ENCODE measurements around the gene SPG11.
A peak's percentile ranks its signal among the peaks of the same experiment; 100 is the strongest.
"Not testable (repeated sequence)": the region's sequence is repeated elsewhere in the genome, so short reads cannot be mapped to it uniquely, and the experiment has no call there.

The SPG11 gene

GRCh38 chr15:44700676-44701075 lies 37.2 kb upstream of the SPG11 start:
- not testable (repeated sequence) for H3K9me3 ChIP-seq (ENCODE audit: control insufficient read depth in 1 of 2, low read length in 2 of 2); H3K9ac ChIP-seq (ENCODE audit: low read depth in 1 of 2, low read length in 2 of 2); H3K36me3 ChIP-seq (ENCODE audit: control insufficient read depth in 1 of 2, insufficient read depth in 2 of 2, low read length in 2 of 2); H3K4me3 ChIP-seq (ENCODE audit: low read depth in 1 of 2, low read length in 2 of 2); H3K27me3 ChIP-seq (ENCODE audit: control insufficient read depth in 1 of 2, insufficient read depth in 2 of 2, low read length in 2 of 2); H3K27ac ChIP-seq (ENCODE audit: low read depth, low read length); H3K4me1 ChIP-seq (ENCODE audit: control insufficient read depth in 1 of 2, insufficient read depth in 2 of 2, low read length in 2 of 2)

DNA sequence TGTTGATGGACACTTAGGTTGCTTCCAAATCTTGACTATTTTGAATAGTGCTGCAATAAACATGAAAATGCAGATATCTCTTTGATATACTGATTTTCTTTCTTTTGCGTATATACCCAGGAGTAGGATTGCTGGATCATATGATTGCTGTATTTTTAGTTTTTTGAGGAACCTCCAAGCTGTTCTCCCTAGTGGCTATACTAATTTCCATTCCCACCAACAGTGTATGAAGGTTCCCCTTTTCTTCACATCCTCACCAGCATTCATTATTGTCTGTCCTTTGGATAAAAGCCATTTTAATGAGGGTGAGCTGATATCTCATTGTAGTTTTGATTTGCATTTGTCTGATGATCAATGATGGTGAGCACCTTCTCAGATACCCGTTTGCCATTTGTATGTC lies 35.2 kb upstream of the SPG11 start:
- H3K4me1 ChIP-seq (ENCODE audit: control insufficient read depth in 1 of 2, insufficient read depth in 2 of 2, low read length in 2 of 2) = no peaks in the 10 kb centered on the region
- H3K36me3 ChIP-seq (ENCODE audit: control insufficient read depth in 1 of 2, insufficient read depth in 2 of 2, low read length in 2 of 2) = no peaks in the 10 kb centered on the region
- H3K9ac ChIP-seq (ENCODE audit: low read depth in 1 of 2, low read length in 2 of 2) = no peak overlapping the region
- no peaks in the 10 kb centered on the region for H3K9me3 ChIP-seq (ENCODE audit: control insufficient read depth in 1 of 2, low read length in 2 of 2)
- no peaks in the 10 kb centered on the region for H3K27me3 ChIP-seq (ENCODE audit: control insufficient read depth in 1 of 2, insufficient read depth in 2 of 2, low read length in 2 of 2)
- no peak overlapping the region for H3K27ac ChIP-seq (ENCODE audit: low read depth, low read length)
- H3K4me3 ChIP-seq (ENCODE audit: low read depth in 1 of 2, low read length in 2 of 2) = no peak overlapping the region

- no peaks in the 10 kb centered on the region for H3K9me3 ChIP-seq (ENCODE audit: control insufficient read depth in 1 of 2, low read length in 2 of 2)
- H3K4me1 ChIP-seq (ENCODE audit: control insufficient read depth in 1 of 2, insufficient read depth in 2 of 2, low read length in 2 of 2) = no peaks in the 10 kb centered on the region
- no peak overlapping the region for H3K27ac ChIP-seq (ENCODE audit: low read depth, low read length)
- no peak overlapping the region for H3K4me3 ChIP-seq (ENCODE audit: low read depth in 1 of 2, low read length in 2 of 2)
- H3K27me3 ChIP-seq (ENCODE audit: control insufficient read depth in 1 of 2, insufficient read depth in 2 of 2, low read length in 2 of 2) = no peaks in the 10 kb centered on the region
- H3K9ac ChIP-seq (ENCODE audit: low read depth in 1 of 2, low read length in 2 of 2) = no peak overlapping the region
- H3K36me3 ChIP-seq (ENCODE audit: control insufficient read depth in 1 of 2, insufficient read depth in 2 of 2, low read length in 2 of 2) = no peaks in the 10 kb centered on the region
These were observed 33.6 kb upstream of the SPG11 start for GRCh38 chr15:44697014-44697413.

DNA sequence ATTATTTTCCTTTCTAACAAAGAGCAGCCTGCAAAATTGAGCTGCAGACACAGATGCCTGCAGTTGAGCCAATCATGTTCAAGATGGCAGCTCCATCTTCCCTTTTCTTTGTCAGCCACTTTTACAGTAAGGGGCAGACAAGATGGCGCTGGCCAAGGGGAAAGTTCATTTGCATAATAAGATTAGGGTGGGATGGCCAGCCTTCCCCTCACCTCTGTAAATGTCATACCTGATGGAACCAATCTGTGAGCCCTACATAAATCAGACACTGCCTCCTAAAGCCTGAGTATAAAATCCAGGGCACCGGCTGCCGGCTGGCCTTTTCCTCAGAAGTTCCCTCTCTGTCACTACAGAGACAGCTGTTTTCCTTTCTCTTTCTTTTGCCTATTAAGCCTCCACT lies 31.8 kb upstream of the SPG11 start:
- no peak overlapping the region for H3K27ac ChIP-seq (ENCODE audit: low read depth, low read length)

DNA sequence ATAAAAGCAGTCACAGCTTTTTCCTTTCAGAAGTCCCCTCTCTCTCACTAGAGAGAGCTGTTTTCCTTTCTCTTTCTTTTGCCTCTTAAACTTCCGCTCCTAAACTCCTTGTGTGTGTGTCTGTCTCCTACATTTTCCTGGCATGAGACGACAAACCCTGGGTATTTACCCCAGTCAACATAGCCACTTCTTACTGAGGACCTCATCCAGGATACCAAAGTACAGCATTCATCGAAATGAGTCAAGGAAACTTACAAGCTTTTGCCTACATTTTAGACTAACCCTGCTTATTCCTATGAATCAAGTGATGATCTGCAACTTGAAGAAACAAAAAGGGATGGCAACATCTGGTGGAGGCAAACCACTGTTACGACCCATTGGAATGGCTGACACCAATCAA lies 31.0 kb upstream of the SPG11 start:
- no peak overlapping the region for H3K27ac ChIP-seq (ENCODE audit: low read depth, low read length)
- H3K9me3 ChIP-seq (ENCODE audit: control insufficient read depth in 1 of 2, low read length in 2 of 2) = no peaks in the 10 kb centered on the region
- no peaks in the 10 kb centered on the region for H3K4me1 ChIP-seq (ENCODE audit: control insufficient read depth in 1 of 2, insufficient read depth in 2 of 2, low read length in 2 of 2)

More for the DNA sequence above, 31.8 kb upstream of the SPG11 start:
- Histone ChIP-seq H3K9me3 (ENCODE audit: control insufficient read depth in 1 of 2, low read length in 2 of 2) (no peaks in the 10 kb centered on the region), H3K36me3 (ENCODE audit: control insufficient read depth in 1 of 2, insufficient read depth in 2 of 2, low read length in 2 of 2) (no peaks in the 10 kb centered on the region), H3K4me1 (ENCODE audit: control insufficient read depth in 1 of 2, insufficient read depth in 2 of 2, low read length in 2 of 2) (no peaks in the 10 kb centered on the region), H3K27me3 (ENCODE audit: control insufficient read depth in 1 of 2, insufficient read depth in 2 of 2, low read length in 2 of 2) (no peaks in the 10 kb centered on the region), H3K9ac (ENCODE audit: low read depth in 1 of 2, low read length in 2 of 2) (no peak overlapping the region), H3K4me3 (ENCODE audit: low read depth in 1 of 2, low read length in 2 of 2) (no peak overlapping the region)

DNA sequence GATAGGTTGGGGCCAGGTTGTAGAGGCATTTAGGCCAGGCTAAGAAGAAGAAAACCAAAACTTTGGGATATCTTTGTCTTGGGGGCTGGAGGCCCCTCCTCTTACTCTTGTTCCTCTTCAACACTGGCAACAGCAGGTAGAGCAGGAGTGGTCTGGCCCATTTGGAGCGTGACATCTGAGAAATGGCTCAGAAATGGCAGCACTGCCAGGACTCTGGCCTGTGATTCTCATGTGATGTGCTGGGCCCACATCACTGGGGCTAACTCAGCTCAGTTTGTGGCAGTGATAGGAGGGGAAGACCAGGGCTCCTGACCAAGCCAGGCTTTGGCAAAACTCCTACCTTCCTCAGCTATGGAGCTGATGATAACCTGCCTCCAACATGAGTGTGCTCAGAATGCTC lies 29.2 kb upstream of the SPG11 start:
- no peak overlapping the region for H3K27ac ChIP-seq (ENCODE audit: low read depth, low read length)
- no peaks in the 10 kb centered on the region for H3K27me3 ChIP-seq (ENCODE audit: control insufficient read depth in 1 of 2, insufficient read depth in 2 of 2, low read length in 2 of 2)
- no peak overlapping the region for H3K4me3 ChIP-seq (ENCODE audit: low read depth in 1 of 2, low read length in 2 of 2)
- H3K4me1 ChIP-seq (ENCODE audit: control insufficient read depth in 1 of 2, insufficient read depth in 2 of 2, low read length in 2 of 2) = no peaks in the 10 kb centered on the region
- H3K9ac ChIP-seq (ENCODE audit: low read depth in 1 of 2, low read length in 2 of 2) = no peak overlapping the region
- H3K36me3 ChIP-seq (ENCODE audit: control insufficient read depth in 1 of 2, insufficient read depth in 2 of 2, low read length in 2 of 2) = no peaks in the 10 kb centered on the region
- H3K9me3 ChIP-seq (ENCODE audit: control insufficient read depth in 1 of 2, low read length in 2 of 2) = no peaks in the 10 kb centered on the region

More for the DNA sequence above, 31.0 kb upstream of the SPG11 start:
- no peaks in the 10 kb centered on the region for H3K27me3 ChIP-seq (ENCODE audit: control insufficient read depth in 1 of 2, insufficient read depth in 2 of 2, low read length in 2 of 2)
- no peak overlapping the region for H3K9ac ChIP-seq (ENCODE audit: low read depth in 1 of 2, low read length in 2 of 2)
- H3K36me3 ChIP-seq (ENCODE audit: control insufficient read depth in 1 of 2, insufficient read depth in 2 of 2, low read length in 2 of 2) = no peaks in the 10 kb centered on the region
- H3K4me3 ChIP-seq (ENCODE audit: low read depth in 1 of 2, low read length in 2 of 2) = no peak overlapping the region

GRCh38 chr15:44690245-44690644 lies 26.8 kb upstream of the SPG11 start:
- H3K9ac ChIP-seq (ENCODE audit: low read depth in 1 of 2, low read length in 2 of 2); H3K4me1 ChIP-seq (ENCODE audit: control insufficient read depth in 1 of 2, insufficient read depth in 2 of 2, low read length in 2 of 2); H3K27ac ChIP-seq (ENCODE audit: low read depth, low read length); H3K9me3 ChIP-seq (ENCODE audit: control insufficient read depth in 1 of 2, low read length in 2 of 2); H3K36me3 ChIP-seq (ENCODE audit: control insufficient read depth in 1 of 2, insufficient read depth in 2 of 2, low read length in 2 of 2); H3K4me3 ChIP-seq (ENCODE audit: low read depth in 1 of 2, low read length in 2 of 2); H3K27me3 ChIP-seq (ENCODE audit: control insufficient read depth in 1 of 2, insufficient read depth in 2 of 2, low read length in 2 of 2): not testable (repeated sequence)

- H3K36me3 ChIP-seq (ENCODE audit: control insufficient read depth in 1 of 2, insufficient read depth in 2 of 2, low read length in 2 of 2); H3K27me3 ChIP-seq (ENCODE audit: control insufficient read depth in 1 of 2, insufficient read depth in 2 of 2, low read length in 2 of 2); H3K9ac ChIP-seq (ENCODE audit: low read depth in 1 of 2, low read length in 2 of 2); H3K27ac ChIP-seq (ENCODE audit: low read depth, low read length); H3K4me3 ChIP-seq (ENCODE audit: low read depth in 1 of 2, low read length in 2 of 2); H3K4me1 ChIP-seq (ENCODE audit: control insufficient read depth in 1 of 2, insufficient read depth in 2 of 2, low read length in 2 of 2); H3K9me3 ChIP-seq (ENCODE audit: control insufficient read depth in 1 of 2, low read length in 2 of 2): not testable (repeated sequence)
These were observed 25.9 kb upstream of the SPG11 start for GRCh38 chr15:44689318-44689717.

DNA sequence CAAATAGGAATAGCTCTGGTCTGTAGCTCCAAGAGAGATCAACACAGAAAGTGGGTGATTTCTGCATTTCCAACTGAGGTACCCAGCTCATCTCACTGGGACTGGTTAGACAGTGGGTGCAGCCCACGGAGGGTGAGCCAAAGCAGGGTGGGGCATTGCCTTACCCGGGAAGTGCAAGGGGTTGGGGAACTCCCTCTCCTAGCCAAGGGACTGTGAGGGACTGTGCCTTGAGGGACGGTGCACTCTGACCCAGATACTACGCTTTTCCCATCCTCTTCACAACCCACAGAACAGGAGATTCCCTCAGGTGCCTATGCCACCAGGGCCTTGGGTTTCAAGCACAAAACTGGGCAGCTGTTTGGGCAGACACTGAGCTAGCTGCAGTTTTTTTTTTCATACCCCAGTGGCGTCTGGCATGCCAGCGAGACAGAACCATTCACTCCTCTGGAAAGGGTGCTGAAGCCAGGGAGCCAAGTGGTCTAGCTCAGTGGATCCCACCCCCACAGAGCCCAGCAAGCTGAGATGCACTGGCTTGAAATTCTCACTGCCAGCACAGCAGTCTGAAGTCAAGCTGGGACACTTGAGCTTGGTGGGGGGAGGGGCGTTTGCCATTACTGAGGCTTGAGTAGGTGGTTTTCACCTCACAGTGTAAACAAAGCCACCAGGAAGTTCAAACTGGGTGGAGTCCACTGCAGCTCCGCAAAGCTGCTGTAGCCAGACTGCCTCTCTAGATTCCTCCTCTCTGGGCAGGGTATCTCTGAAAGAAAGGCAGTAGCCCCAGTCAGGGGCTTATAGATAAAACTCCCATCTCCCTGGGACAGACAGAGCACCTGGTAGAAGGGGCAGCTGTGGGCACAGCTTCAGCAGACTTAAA lies 19.6 kb upstream of the SPG11 start:
- Histone ChIP-seq H3K4me1 (ENCODE audit: control insufficient read depth in 1 of 2, insufficient read depth in 2 of 2, low read length in 2 of 2) (peaks cover 3 to 12% of the 10 kb centered on the region in 2 donors), H3K4me3 (ENCODE audit: low read depth in 1 of 2, low read length in 2 of 2) (peak overlapping the region in 1 of 2 donors; percentile 32)
- H3K27me3 ChIP-seq (ENCODE audit: control insufficient read depth in 1 of 2, insufficient read depth in 2 of 2, low read length in 2 of 2); H3K9ac ChIP-seq (ENCODE audit: low read depth in 1 of 2, low read length in 2 of 2); H3K9me3 ChIP-seq (ENCODE audit: control insufficient read depth in 1 of 2, low read length in 2 of 2); H3K27ac ChIP-seq (ENCODE audit: low read depth, low read length); H3K36me3 ChIP-seq (ENCODE audit: control insufficient read depth in 1 of 2, insufficient read depth in 2 of 2, low read length in 2 of 2): not testable (repeated sequence)

- no peaks in the 10 kb centered on the region for H3K9me3 ChIP-seq (ENCODE audit: control insufficient read depth in 1 of 2, low read length in 2 of 2)
- H3K4me1 ChIP-seq (ENCODE audit: control insufficient read depth in 1 of 2, insufficient read depth in 2 of 2, low read length in 2 of 2) = peaks cover 3 to 12% of the 10 kb centered on the region in 2 donors
- no peaks in the 10 kb centered on the region for H3K27me3 ChIP-seq (ENCODE audit: control insufficient read depth in 1 of 2, insufficient read depth in 2 of 2, low read length in 2 of 2)
- H3K4me3 ChIP-seq (ENCODE audit: low read depth in 1 of 2, low read length in 2 of 2) = no peak overlapping the region
- no peak overlapping the region for H3K27ac ChIP-seq (ENCODE audit: low read depth, low read length)
- H3K36me3 ChIP-seq (ENCODE audit: control insufficient read depth in 1 of 2, insufficient read depth in 2 of 2, low read length in 2 of 2) = no peaks in the 10 kb centered on the region
- no peak overlapping the region for H3K9ac ChIP-seq (ENCODE audit: low read depth in 1 of 2, low read length in 2 of 2)
These were observed 18.7 kb upstream of the SPG11 start for GRCh38 chr15:44682211-44682610.
